HEK293 (cell line): ENCODE results near the gene PRCC.

Experiments
- CTCF ChIA-PET: fragments of 350-600 bp; formaldehyde crosslinking; extraction: SDS; loops from one replicate; lab custom pipeline; 2021; ENCODE audit warnings: antibody characterized with exemption; lab: Yijun Ruan, JAX
- POLR2A ChIA-PET: fragments of 300-600 bp; formaldehyde crosslinking; extraction: SDS; loops from one replicate; lab custom pipeline; 2020; ENCODE audit warnings: antibody characterized with exemption, inconsistent platforms; lab: Yijun Ruan, JAX
- H3K27ac ChIP-seq: fragments of 200-500 bp; sonication (Bioruptor generic); 2 replicates; pipeline ENCODE4 v1.5.1; 2014; ENCODE audit warnings: low read depth, low read length, control low read depth, inconsistent platforms; ENCODE audit errors: extremely low read depth
- H3K36me3 ChIP-seq, 2 experiments: fragments of 200-500 bp in 1 of 2; sonication (Bioruptor generic) in 1 of 2; 1 replicate in 1 of 2; 2 replicates in 1 of 2; pipeline ENCODE4 v1.5.1; 2014 to 2017; ENCODE audit warnings: inconsistent platforms in 2 of 2, low read length in 2 of 2; ENCODE audit not compliant: control insufficient read depth in 2 of 2, insufficient read depth in 1 of 2
- H3K4me1 ChIP-seq: fragments of 200-500 bp; sonication (Bioruptor generic); 2 replicates; pipeline ENCODE4 v1.5.1; 2014; ENCODE audit warnings: mild to moderate bottlenecking, low read length, inconsistent platforms; ENCODE audit not compliant: control insufficient read depth, insufficient read depth
- H3K4me3 ChIP-seq: 2 replicates; pipeline ENCODE4 v1.5.1; 2011; ENCODE audit warnings: low read depth, mild to moderate bottlenecking, control low read depth, low read length, moderate library complexity
- H3K9me3 ChIP-seq: fragments of 200-500 bp; sonication (Bioruptor generic); 2 replicates; pipeline ENCODE4 v1.5.1; 2014; ENCODE audit warnings: low read depth, low read length, inconsistent platforms; ENCODE audit not compliant: control insufficient read depth, insufficient read depth
- GLI4 ChIP-seq: fragments of 450-650 bp; formaldehyde crosslinking; IDR thresholded peaks from 2 replicates; pipeline ENCODE4 v1.5.1; 2016; ENCODE audit warnings: missing biosample characterization, missing genetic modification characterization
- MEIS1 ChIP-seq: sonication (generic); formaldehyde crosslinking; IDR thresholded peaks from 2 replicates; pipeline ENCODE4 v1.8.1; 2022; ENCODE audit warnings: missing genetic modification reagents, mild to moderate bottlenecking, borderline replicate concordance
- RBAK ChIP-seq: fragments of 450-650 bp; formaldehyde crosslinking; IDR thresholded peaks from 2 replicates; pipeline ENCODE4 v1.5.1; 2016; ENCODE audit warnings: missing biosample characterization, missing genetic modification characterization
- SALL2 ChIP-seq: fragments of 450-650 bp; formaldehyde crosslinking; IDR thresholded peaks from 2 replicates; pipeline ENCODE4 v1.5.0; 2017; ENCODE audit warnings: missing biosample characterization, mild to moderate bottlenecking, missing genetic modification characterization, borderline replicate concordance
- SCRT1 ChIP-seq: fragments of 450-650 bp; formaldehyde crosslinking; IDR thresholded peaks from 2 replicates; pipeline ENCODE4 v1.5.1; 2016; ENCODE audit warnings: missing biosample characterization, missing genetic modification characterization, borderline replicate concordance
- SCRT2 ChIP-seq: fragments of 450-650 bp; formaldehyde crosslinking; IDR thresholded peaks from 2 replicates; pipeline ENCODE4 v1.5.1; 2016; ENCODE audit warnings: missing biosample characterization, missing genetic modification characterization
- ZBTB10 ChIP-seq: fragments of 450-650 bp; formaldehyde crosslinking; IDR thresholded peaks from 2 replicates; pipeline ENCODE4 v1.5.1; 2016; ENCODE audit warnings: missing biosample characterization, missing genetic modification characterization
- ZBTB48 ChIP-seq: fragments of 450-650 bp; formaldehyde crosslinking; IDR thresholded peaks from 2 replicates; pipeline ENCODE4 v1.5.1; 2016; ENCODE audit warnings: missing biosample characterization, missing genetic modification characterization
- ZNF132 ChIP-seq: fragments of 450-650 bp; formaldehyde crosslinking; IDR thresholded peaks from 2 replicates; pipeline ENCODE4 v1.5.1; 2017; ENCODE audit warnings: missing biosample characterization, missing genetic modification characterization, borderline replicate concordance
- ZNF248 ChIP-seq: fragments of 450-650 bp; formaldehyde crosslinking; IDR thresholded peaks from 2 replicates; pipeline ENCODE4 v1.5.1; 2017; ENCODE audit warnings: missing biosample characterization, missing genetic modification characterization
- ZNF391 ChIP-seq: fragments of 450-650 bp; formaldehyde crosslinking; IDR thresholded peaks from 2 replicates; pipeline ENCODE4 v1.5.1; 2016; ENCODE audit warnings: low read depth, missing biosample characterization, missing genetic modification characterization, borderline replicate concordance
- ZNF423 ChIP-seq: fragments of 450-650 bp; formaldehyde crosslinking; IDR thresholded peaks from 2 replicates; pipeline ENCODE4 v1.5.1; 2016; ENCODE audit warnings: missing biosample characterization, missing genetic modification characterization
- ZNF510 ChIP-seq: fragments of 450-650 bp; formaldehyde crosslinking; IDR thresholded peaks from 2 replicates; pipeline ENCODE4 v1.5.1; 2018; ENCODE audit warnings: mild to moderate bottlenecking, missing genetic modification characterization, missing biosample characterization; ENCODE audit not compliant: insufficient replicate concordance
- ZNF518A ChIP-seq: fragments of 450-650 bp; formaldehyde crosslinking; conservative IDR thresholded peaks from 2 replicates; pipeline ENCODE4 v1.5.1; 2016; ENCODE audit warnings: low read depth, missing biosample characterization, missing genetic modification characterization
- ZNF558 ChIP-seq: fragments of 450-650 bp; formaldehyde crosslinking; IDR thresholded peaks from 2 replicates; pipeline ENCODE4 v1.5.1; 2016; ENCODE audit warnings: missing biosample characterization, missing genetic modification characterization
- ZNF629 ChIP-seq: fragments of 450-650 bp; formaldehyde crosslinking; IDR thresholded peaks from 2 replicates; pipeline ENCODE4 v1.5.1; 2017; ENCODE audit warnings: missing biosample characterization, missing genetic modification characterization
- TF ChIP-seq, protein P1 (sequence below): fragments of 450-650 bp; formaldehyde crosslinking; IDR thresholded peaks from 2 replicates; pipeline ENCODE4 v1.5.1; 2016; ENCODE audit warnings: missing biosample characterization, missing genetic modification characterization

PRCC gene

GRCh38 chr1:156728599-156729462 is 38.5 kb upstream of the PRCC start, which contains the start of gene ISG20L2 (continued):
- TF ChIP-seq ZNF518A (tag by site-specific recombination) (0 out of 2 replicates have a peak, but pooled peaks have one; percentile 25), RBAK (tag by site-specific recombination) (no peak), ZNF558 (no peak)
- TF ChIP-seq, all 188 proteins: peak for 56

DNA sequence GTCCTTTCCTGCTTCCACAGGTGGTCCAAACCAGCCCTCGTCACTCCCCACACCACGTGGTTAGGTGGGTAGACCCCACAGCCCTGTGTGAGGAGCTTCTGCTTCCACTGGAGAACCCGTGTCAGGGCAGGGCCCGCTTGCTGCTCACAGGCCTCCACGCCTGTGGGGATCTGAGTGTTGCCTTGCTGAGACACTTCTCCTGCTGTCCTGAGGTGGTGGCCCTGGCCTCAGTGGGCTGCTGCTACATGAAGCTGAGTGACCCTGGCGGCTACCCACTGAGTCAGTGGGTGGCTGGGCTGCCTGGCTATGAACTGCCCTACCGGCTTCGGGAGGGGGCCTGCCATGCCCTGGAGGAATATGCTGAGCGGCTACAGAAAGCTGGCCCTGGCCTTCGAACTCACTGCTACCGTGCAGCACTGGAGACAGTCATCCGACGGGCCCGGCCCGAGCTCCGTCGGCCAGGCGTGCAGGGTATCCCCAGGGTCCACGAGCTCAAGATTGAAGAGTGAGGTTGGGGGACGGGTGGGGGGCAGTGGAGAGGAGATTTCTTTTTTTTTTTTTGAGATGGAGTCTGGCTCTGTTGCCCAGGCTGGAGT is 33.2 kb upstream of the PRCC start:
- peaks cover 4 to 68% of the 10 kb centered on the region in 2 experiments; a peak in 2 of 3 replicates for H3K36me3 ChIP-seq
- TF ChIP-seq, protein P1, sequence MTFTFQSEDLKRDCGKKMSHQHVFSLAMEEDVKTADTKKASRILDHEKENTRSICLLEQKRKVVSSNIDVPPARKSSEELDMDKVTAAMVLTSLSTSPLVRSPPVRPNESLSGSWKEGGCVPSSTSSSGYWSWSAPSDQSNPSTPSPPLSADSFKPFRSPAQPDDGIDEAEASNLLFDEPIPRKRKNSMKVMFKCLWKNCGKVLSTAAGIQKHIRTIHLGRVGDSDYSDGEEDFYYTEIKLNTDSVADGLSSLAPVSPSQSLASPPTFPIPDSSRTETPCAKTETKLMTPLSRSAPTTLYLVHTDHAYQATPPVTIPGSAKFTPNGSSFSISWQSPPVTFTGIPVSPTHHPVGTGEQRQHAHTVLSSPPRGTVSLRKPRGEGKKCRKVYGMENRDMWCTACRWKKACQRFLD (tag by site-specific recombination): no peak
- TF ChIP-seq ZNF629 (tag by site-specific recombination): no peak
- peak; percentile 10; the same call in 1 of the 2 replicates for TF ChIP-seq SCRT1
- TF ChIP-seq GLI4: no peak
- TF ChIP-seq ZNF510 (tag by site-specific recombination): no peak
- TF ChIP-seq SCRT2 (tag by site-specific recombination): 0 out of 2 replicates have a peak, but pooled peaks have one; percentile 19
- TF ChIP-seq MEIS1 (CRISPR knock-in tag): no peak
- H3K4me1 ChIP-seq: no peaks in the 10 kb centered on the region
- ChIA-PET CTCF (interaction anchor here (1.6 to 10.1 kb wide), 2 partner anchors 28 to 49 kb away, joined by 5 to 526 read pairs; partner anchors contain the start of genes CRABP2 and NES), POLR2A (no interaction called here)
- no peak overlapping the region for H3K27ac ChIP-seq
- no peak overlapping the region for H3K4me3 ChIP-seq
- H3K9me3 ChIP-seq: no peaks in the 10 kb centered on the region

DNA sequence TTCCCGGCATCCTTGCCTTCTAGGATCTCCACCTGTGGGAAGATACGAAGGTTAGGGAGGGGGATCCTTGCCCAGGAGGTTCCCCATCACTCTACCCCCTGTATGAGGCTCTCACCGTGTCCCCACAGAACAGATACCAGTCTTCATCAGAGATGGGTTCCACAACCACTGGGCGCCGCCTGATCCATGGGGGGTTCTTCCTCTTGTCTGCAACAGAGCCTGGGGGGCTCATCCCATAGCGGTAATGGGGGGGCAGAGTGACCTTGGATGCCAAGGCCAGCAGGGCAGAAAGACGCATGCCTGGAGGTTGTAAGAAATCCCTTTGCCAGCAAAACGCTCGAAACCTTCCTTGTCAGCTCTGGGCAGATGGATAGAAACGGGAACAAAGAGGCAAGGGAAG is 28.9 kb upstream of the PRCC start:
- POLR2A ChIA-PET: interaction anchor here (1.2 to 3.1 kb wide), 2 partner anchors 14 to 29 kb away, joined by 3 to 63 read pairs; partner anchors contain the start of genes HDGF and PRCC
- Histone ChIP-seq H3K4me3 (no peak overlapping the region), H3K36me3 (peaks cover 4 to 66% of the 10 kb centered on the region in 2 experiments; a peak in 2 of 3 replicates), H3K9me3 (no peaks in the 10 kb centered on the region), H3K27ac (no peak overlapping the region)
- CTCF ChIA-PET: interaction anchor here (1.0 to 3.5 kb wide), 3 partner anchors 11 to 151 kb away, joined by 3 to 28 read pairs (median 5); partner anchors contain the start of genes ISG20L2 and METTL25B
- TF ChIP-seq SALL2 (tag by site-specific recombination) (no peak), ZNF391 (tag by site-specific recombination) (no peak), ZNF423 (tag by site-specific recombination) (no peak), ZNF132 (tag by site-specific recombination) (no peak), ZNF248 (tag by site-specific recombination) (no peak), ZBTB48 (tag by site-specific recombination) (no peak), ZBTB10 (no peak)
- TF ChIP-seq, all 188 proteins: peak for 0
- H3K4me1 ChIP-seq: no peaks in the 10 kb centered on the region
